CD4-positive, alpha-beta T cell treated with Interferon alpha-2 for 1 hour (primary cell): Measurements from ENCODE around the gene ACSBG1.

ENCODE experiments used
- DNase-seq, 2 donors: peaks; one replicate each; pipeline ENCODE4 v3.0.0-alpha.2; 2020 to 2022

Gene ACSBG1

GRCh38 chr15:78216276-78217104, 17.9 kb downstream of the ACSBG1 start:
- DNase-seq = no peak

- no peak for DNase-seq
Observed at GRCh38 chr15:78213956-78214355, 20.4 kb downstream of the ACSBG1 start.

GRCh38 chr15:78213425-78213750, 21.0 kb downstream of the ACSBG1 start:
- DNase-seq = no peak

GRCh38 chr15:78212546-78213424, 21.6 kb downstream of the ACSBG1 start:
- DNase-seq = no peak

- DNase-seq = no peak
Observed at GRCh38 chr15:78212008-78212407, 22.4 kb downstream of the ACSBG1 start.

GRCh38 chr15:78211189-78211921, 23.0 kb downstream of the ACSBG1 start:
- no peak for DNase-seq

GRCh38 chr15:78210349-78210717, 24.0 kb downstream of the ACSBG1 start:
- DNase-seq = no peak

GRCh38 chr15:78209646-78210348, 24.6 kb downstream of the ACSBG1 start:
- no peak for DNase-seq

- DNase-seq = no peak
Observed at GRCh38 chr15:78208887-78209645, 25.3 kb downstream of the ACSBG1 start.

- DNase-seq = no peak
Observed at GRCh38 chr15:78208341-78208844, 26.0 kb downstream of the ACSBG1 start.

- DNase-seq = no peak
Observed at GRCh38 chr15:78207641-78208340, 26.6 kb downstream of the ACSBG1 start.

GRCh38 chr15:78207110-78207458, 27.3 kb downstream of the ACSBG1 start:
- DNase-seq = no peak

GRCh38 chr15:78206326-78207109, 27.8 kb downstream of the ACSBG1 start:
- no peak for DNase-seq

- no peak for DNase-seq
Observed at GRCh38 chr15:78205856-78206255, 28.5 kb downstream of the ACSBG1 start.

- no peak for DNase-seq
Observed at GRCh38 chr15:78205337-78205736, 29.0 kb downstream of the ACSBG1 start.

- DNase-seq = no peak
Observed at GRCh38 chr15:78204351-78205309, 29.7 kb downstream of the ACSBG1 start.

- no peak for DNase-seq
Observed at GRCh38 chr15:78203346-78204225, 30.8 kb downstream of the ACSBG1 start.
